Astrocyte of the cerebellum (primary cell): ENCODE results near the gene WASF3.
"Not testable (repeated sequence)": the region's sequence is repeated elsewhere in the genome, so short reads cannot be mapped to it uniquely, and the experiment has no call there.

Experiments
- DNase-seq: peaks from one replicate; pipeline ENCODE4 v3.0.0-alpha.2; 2011; ENCODE audit warnings: low read depth
- H3K4me3 ChIP-seq: 2 replicates; pipeline ENCODE4 v1.5.1; 2011; ENCODE audit warnings: mild to moderate bottlenecking, low read depth, low read length, moderate library complexity
- CTCF ChIP-seq: IDR thresholded peaks from 2 replicates; pipeline ENCODE4 v1.5.1; 2012; ENCODE audit warnings: low read length, low read depth, moderate library complexity, mild to moderate bottlenecking; ENCODE audit errors: missing control alignments
- in situ Hi-C: cut with HindIII; loops from 2 replicates; pipeline ENCODE4 v1.10.0; 2017; ENCODE audit warnings: low sequenced_read_pairs

Gene WASF3

GRCh38 chr13:26626271-26626670, 68.8 kb downstream of the WASF3 start:
- H3K4me3 ChIP-seq = no peak overlapping the region
- in situ Hi-C loops = no loop called here
- no peak for TF ChIP-seq CTCF
- no peak for DNase-seq

- no peak overlapping the region for H3K4me3 ChIP-seq
- in situ Hi-C loops = no loop called here
- DNase-seq = no peak
- no peak for TF ChIP-seq CTCF
Observed at GRCh38 chr13:26628706-26629105, 71.2 kb downstream of the WASF3 start.

- in situ Hi-C loops = no loop called here
- DNase-seq = no peak
- no peak overlapping the region for H3K4me3 ChIP-seq
- TF ChIP-seq CTCF = no peak
Observed at GRCh38 chr13:26629260-26629825, 71.9 kb downstream of the WASF3 start.

GRCh38 chr13:26635634-26636033, 78.2 kb downstream of the WASF3 start:
- in situ Hi-C loops, DNase-seq, H3K4me3 ChIP-seq: not testable (repeated sequence)

- in situ Hi-C loops, DNase-seq, H3K4me3 ChIP-seq: not testable (repeated sequence)
Observed at GRCh38 chr13:26636073-26636472, 78.6 kb downstream of the WASF3 start.

- H3K4me3 ChIP-seq = no peak overlapping the region
- in situ Hi-C loops = no loop called here
- no peak for TF ChIP-seq CTCF
- no peak for DNase-seq
Observed at GRCh38 chr13:26646603-26647002, 89.1 kb downstream of the WASF3 start.

GRCh38 chr13:26651234-26651633, 93.8 kb downstream of the WASF3 start:
- in situ Hi-C loops = no loop called here
- DNase-seq = no peak
- no peak for TF ChIP-seq CTCF
- no peak overlapping the region for H3K4me3 ChIP-seq

GRCh38 chr13:26653310-26653709, 95.8 kb downstream of the WASF3 start:
- no peak for DNase-seq
- in situ Hi-C loops = no loop called here
- no peak for TF ChIP-seq CTCF
- no peak overlapping the region for H3K4me3 ChIP-seq
